Hematopoietic multipotent progenitor cell treated with erythropoietin and hydrocortisone succinate and interleukin-3 and kit ligand, for 4 days (in vitro differentiated cells): Measurements from ENCODE around the gene RABIF.
"Not testable (repeated sequence)": the region's sequence is repeated elsewhere in the genome, so short reads cannot be mapped to it uniquely, and the experiment has no call there.

Experiments
- DNase-seq: peaks from one replicate; pipeline ENCODE4 v3.0.0-alpha.2; 2015

RABIF gene

GRCh38 chr1:202829223-202829622 lies 59.7 kb downstream of the RABIF start:
- not testable (repeated sequence) for DNase-seq
